ENCODE measurements around the gene RGS8.

RGS8 gene, protein sequence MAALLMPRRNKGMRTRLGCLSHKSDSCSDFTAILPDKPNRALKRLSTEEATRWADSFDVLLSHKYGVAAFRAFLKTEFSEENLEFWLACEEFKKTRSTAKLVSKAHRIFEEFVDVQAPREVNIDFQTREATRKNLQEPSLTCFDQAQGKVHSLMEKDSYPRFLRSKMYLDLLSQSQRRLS

DNA sequence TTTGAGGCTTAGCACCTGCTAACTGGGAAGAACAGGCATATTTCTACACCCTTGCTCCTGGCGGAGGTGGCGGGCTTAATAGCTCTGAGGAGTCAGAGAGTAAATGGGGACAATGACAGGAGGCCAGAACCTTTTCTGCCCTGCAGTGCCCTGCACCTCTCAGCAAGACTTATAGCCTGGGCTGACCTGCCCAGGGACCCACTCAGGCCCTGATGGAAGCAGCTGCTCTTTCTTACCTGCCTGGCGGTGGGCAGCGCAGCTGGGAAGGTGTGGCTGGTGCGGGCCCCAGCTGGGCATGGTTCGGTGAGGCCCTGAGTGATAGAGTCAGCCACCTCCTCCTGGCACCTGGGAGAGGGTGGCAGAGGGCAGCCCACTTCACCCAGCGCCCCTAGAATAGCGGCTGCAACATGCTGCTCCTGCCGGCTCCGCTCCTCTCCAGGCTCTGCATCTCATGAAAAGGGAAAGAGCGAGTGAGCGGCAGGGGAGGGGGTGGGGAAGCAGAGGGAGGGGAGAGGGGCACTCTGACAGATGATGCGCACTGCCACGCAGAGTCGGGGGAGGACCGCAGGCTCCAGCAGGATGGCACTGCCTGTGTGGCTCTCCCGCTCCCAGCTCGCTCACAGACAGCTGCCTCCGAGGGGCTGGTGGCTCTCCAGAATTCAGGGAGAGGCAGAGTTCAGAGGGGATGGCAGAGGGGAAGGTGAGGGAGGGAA lies at the start of gene RGS8:
Gene RGS8 (minus strand): TSS at position 472 of the 713 bp plus-strand sequence. CDS start 14,938 bp downstream, outside the sequence.
- DNase-seq (ENCODE audit: low read depth in 2 of 2, low spot score in 1 of 2): no peak

GRCh38 chr1:182731852-182732575 lies 47.6 kb upstream of the RGS8 start:
- no peak for DNase-seq (ENCODE audit: low read depth in 2 of 2, low spot score in 1 of 2)

DNA sequence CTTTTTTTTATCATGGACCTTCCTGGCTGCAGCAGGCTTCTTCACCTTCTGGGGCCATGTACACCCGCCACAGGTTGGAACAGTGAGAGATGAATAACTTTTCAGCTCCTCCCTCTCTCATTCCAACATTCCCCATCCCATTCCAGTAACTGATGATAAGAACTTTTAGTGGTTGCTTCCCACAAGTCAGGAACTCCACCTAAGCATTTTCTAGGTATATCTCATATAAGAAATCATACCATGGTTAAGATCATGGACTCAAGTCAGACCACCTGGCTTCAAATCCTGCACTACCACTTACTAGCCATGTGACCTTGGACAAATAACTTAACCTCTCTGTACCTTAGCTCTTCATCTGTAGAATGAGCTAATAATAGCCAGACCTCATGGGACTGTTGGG lies 42.5 kb upstream of the RGS8 start:
- no peak for DNase-seq (ENCODE audit: low read depth in 2 of 2, low spot score in 1 of 2)

DNA sequence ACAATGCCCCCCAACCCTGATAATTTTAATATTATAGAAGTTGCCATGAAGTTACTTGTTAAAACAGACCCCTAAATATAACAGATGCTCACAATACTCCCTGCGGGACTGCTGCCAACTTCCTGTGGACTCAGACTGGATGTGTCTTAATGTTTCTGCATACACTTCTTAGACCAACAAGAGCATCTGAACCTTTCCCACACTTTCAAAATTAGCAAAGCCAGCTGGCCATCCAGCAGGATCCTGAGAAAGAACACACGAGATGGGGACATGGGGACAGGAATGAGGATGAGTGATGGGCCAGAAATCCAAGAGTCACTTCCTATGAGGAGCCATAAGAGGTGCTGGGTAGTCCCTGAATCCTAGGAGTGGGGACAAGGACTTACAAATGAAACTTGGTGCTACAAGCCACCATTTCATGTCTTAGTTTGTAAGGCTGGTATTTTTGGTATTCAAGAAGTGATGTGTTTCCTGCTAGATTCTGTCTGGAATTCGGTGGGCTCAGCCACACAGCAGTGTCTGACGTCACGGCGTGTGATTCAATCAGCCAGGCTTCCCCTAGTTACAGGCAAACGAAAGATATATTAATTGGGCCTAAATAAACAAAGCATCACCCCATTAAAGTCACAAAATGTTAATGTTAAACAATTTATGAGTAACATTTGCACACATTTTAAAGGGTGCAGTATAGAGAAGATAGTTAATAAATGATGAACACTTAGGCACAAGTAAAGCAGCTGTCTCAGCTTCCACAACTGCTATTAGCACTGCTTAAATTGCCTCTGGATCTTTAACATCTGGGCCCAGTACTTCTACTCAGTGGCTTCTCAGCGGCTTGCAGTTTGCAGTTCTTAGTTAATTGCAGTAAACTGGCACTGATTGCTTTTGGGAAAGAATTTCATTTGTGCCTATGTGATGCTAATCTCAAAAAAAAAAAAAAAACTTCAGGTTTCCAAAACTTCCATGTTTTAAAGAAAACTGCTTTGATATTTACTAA lies 41.2 kb upstream of the RGS8 start:
- no peak for DNase-seq (ENCODE audit: low read depth in 2 of 2, low spot score in 1 of 2)

GRCh38 chr1:182724215-182724614 lies 39.8 kb upstream of the RGS8 start:
- DNase-seq (ENCODE audit: low read depth in 2 of 2, low spot score in 1 of 2): no peak

GRCh38 chr1:182723200-182723599 lies 38.8 kb upstream of the RGS8 start:
- DNase-seq (ENCODE audit: low read depth in 2 of 2, low spot score in 1 of 2): no peak

DNA sequence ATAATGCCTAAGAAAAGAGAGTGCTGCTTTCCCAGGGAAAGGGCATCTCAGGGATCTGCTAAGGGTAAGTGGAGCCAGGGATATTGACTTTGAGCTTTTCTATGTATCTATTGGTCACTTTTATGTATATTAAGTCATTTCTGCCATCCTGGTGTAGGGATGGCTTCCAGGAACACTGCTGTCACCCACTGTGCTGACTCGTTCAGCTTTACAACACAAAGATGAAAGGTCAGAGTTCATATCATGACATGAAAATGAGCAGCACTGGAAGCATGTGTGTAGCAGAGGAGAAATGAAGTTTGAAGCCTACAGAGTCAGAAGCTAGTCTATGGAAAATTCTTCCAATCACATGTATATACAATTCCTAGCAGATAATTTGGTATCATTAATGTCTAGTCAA lies 37.1 kb upstream of the RGS8 start:
- no peak for DNase-seq (ENCODE audit: low read depth in 2 of 2, low spot score in 1 of 2)

DNA sequence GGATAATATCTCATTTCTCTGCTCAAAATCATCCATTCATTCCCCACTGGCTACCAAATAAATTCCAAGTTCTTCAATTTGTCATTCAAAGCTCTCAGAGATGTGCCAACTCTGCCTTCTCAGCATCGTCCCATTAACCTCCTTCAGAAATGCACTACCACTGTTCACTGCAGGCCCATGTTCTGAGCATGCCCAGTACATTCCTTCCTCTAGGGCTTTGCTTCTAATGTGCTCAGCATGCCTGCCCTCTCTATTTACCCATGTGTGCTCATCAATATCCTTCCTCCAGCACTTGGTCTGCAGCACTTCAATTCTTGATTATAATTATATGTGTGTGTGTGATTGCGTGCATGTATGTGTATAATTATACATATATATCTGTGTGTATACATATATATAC lies 36.1 kb upstream of the RGS8 start:
- DNase-seq (ENCODE audit: low read depth in 2 of 2, low spot score in 1 of 2): no peak

GRCh38 chr1:182719553-182719952 lies 35.2 kb upstream of the RGS8 start:
- no peak for DNase-seq (ENCODE audit: low read depth in 2 of 2, low spot score in 1 of 2)

DNA sequence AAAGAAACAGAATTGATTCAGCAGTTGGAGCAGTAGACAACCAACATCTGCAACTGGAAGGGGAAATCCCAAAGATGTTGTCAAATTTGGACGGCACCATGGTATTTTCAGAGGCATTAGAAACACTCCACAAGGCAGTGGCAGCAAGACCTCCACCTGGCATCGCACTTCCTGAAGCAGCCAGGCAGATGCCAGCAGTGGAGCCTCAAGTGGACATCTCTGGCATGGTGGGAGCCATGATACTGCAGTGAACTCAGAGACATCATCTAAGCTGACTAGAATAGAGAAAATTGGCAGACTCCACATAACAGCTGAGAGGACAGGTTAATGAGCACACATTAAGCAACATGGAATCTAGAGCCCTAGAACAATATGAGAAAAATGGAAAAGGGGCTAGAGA lies 33.9 kb upstream of the RGS8 start:
- no peak for DNase-seq (ENCODE audit: low read depth in 2 of 2, low spot score in 1 of 2)

DNA sequence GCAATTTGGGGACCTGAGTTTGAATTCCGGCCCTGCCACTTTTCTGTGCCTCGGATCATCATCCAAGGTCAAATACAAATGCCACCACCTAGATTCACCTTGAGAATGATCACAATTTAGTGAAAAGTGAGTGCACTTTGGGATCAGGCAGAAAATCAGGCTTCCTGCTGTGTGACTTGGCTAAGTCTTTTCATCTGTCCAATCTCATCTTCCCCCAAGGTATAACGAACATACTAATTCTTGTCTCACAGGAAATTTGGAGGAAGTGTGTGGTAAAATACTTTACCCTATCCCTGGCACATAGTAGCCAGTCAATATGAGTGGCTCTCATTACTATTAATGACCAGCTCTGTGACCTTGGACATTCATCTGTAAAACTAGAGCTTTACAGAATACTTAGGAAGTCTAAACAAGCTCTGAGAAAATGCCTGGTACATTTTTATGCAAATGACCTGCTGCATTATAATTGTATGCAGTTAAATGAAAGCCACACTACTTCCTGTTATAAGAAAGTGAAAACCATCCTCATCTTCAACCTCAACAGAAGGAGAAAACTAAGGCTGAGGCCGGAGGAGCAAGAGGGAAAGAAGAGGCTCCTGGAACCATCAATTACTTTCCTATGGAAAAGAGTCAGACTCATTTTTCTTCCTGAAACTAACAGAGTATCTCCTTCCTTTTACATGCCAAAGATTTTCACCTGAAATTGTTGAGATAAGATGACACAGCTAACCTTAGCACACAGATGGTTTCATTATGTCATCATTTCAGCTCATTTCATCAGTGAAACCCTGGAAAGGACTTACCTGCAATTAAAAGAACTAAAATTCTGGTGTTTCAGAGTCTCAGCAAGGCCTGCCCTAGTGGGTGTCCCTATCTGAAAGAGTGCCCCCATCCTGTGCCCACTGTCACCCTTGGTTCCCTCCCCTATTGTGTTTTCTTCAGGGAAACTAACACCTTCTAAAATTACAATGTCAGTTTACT lies 32.6 kb upstream of the RGS8 start:
- no peak for DNase-seq (ENCODE audit: low read depth in 2 of 2, low spot score in 1 of 2)

DNA sequence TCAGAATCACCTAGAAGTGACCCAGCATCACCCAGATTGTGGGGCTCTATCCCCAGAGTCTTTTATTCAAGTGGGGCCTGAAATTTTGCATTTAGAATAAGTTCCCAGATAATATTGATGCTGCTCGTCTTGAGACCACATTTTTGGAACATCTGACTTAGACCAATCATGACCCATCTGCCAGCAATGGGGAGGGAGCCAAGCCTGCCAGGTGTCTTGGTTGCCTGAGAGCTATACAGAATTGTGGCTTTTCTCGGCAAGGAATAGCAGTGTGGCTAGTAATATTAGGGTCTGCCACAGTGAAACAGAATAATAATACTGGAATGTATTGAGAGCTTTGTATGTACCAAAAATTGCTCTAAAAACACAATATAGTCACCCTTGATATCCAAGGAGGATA lies 31.1 kb upstream of the RGS8 start:
- DNase-seq (ENCODE audit: low read depth in 2 of 2, low spot score in 1 of 2): no peak

- DNase-seq (ENCODE audit: low read depth in 2 of 2, low spot score in 1 of 2): no peak
Measured at GRCh38 chr1:182714546-182714945, 30.2 kb upstream of the RGS8 start.

- DNase-seq (ENCODE audit: low read depth in 2 of 2, low spot score in 1 of 2): no peak
Measured at GRCh38 chr1:182713939-182714338, 29.6 kb upstream of the RGS8 start.

DNA sequence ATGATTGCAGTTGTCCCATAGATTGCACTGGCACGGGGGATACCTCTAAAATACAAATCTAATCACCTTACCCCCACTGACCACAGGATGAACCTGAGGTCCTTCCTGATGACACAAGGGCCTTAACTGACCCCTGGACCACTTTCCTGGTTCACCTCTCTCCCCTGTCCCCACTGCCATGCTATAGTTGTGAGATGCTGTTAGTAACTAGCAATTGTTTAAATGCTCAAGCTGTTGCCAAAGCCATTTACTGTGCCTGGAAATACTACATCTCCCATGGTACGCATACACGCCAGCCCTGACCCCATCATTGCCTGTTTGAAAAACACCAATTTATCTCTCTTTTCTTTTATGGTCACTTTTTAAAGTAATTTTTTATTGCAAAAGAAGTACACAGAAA lies 29.1 kb upstream of the RGS8 start:
- DNase-seq (ENCODE audit: low read depth in 2 of 2, low spot score in 1 of 2): no peak

DNA sequence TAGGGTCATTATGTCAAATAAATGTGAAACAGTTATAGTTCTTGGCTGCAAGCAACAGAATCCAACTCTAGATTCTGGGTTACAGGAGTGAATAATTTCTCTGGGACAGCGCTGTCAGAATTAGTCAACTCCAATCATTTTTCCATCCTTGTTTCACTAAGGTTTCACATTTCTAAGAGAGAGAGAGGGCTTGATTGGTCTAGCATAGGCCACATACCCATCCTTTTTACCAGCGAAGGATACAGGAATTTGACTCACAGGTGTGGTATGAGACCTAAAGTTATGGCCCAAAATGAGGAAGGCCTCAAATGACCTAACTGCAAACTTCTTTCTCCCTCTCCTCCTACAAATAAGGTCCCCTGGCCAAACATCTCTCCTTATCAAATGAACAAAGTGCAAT lies 25.5 kb upstream of the RGS8 start:
- DNase-seq (ENCODE audit: low read depth in 2 of 2, low spot score in 1 of 2): no peak

- DNase-seq (ENCODE audit: low read depth in 2 of 2, low spot score in 1 of 2): no peak
Measured at GRCh38 chr1:182709225-182709764, 24.9 kb upstream of the RGS8 start.

DNA sequence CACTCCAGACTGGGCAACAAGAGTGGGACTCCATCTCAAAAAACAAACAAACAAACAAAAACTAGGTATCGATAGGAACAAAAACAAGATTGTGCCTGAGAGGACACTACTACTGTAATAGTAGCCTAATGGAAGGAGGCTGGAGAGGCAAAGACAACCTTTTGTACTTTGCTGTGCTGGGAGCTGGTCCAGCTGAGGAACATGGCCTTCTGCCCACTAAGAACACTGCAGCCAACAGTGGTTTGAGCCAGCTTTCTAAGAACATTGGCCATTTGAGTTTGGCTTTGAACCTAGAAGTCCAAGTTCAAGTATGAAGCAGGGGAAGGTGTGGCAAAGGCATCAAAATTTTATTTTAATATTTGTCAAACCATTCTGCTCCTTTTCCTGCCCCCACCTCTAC lies 22.7 kb upstream of the RGS8 start:
- DNase-seq (ENCODE audit: low read depth in 2 of 2, low spot score in 1 of 2): no peak

GRCh38 chr1:182704677-182705076 lies 20.3 kb upstream of the RGS8 start:
- DNase-seq (ENCODE audit: low read depth in 2 of 2, low spot score in 1 of 2): no peak

GRCh38 chr1:182703539-182703938 lies 19.2 kb upstream of the RGS8 start:
- DNase-seq (ENCODE audit: low read depth in 2 of 2, low spot score in 1 of 2): no peak
